Measurements from ENCODE around the gene FAM78B. TPM values are rescaled to one million over a fixed set of nuclear protein-coding genes. Genes with fewer than 3 reads are reported as not detected.
A peak's percentile ranks its signal among the peaks of the same experiment; 100 is the strongest.

FAM78B gene
- total RNA-seq (not detected in 2 replicates), polyA plus RNA-seq (0.77 TPM in 1 of 2 replicates, not detected in the other)

- H3K9me2 ChIP-seq (replicated peaks; ENCODE audit: insufficient read depth) = no peaks in the 10 kb centered on the region
- DNase-seq (ENCODE audit: low spot score) = peak; percentile 84
- no peaks in the 10 kb centered on the region for H3K9me3 ChIP-seq (ENCODE audit: low read depth)
- peak within 1 kb of the TSS; percentile 81 for H3K4me2 ChIP-seq
- TF ChIP-seq EZH2 (IDR thresholded peaks at IDR 0.05; ENCODE audit: borderline replicate concordance) (no peak), EZH2phosphoT487 (IDR thresholded peaks at IDR 0.05; ENCODE audit: low read depth, severe bottlenecking, unreplicated experiment) (no peak)
- TF ChIP-seq, protein P1, sequence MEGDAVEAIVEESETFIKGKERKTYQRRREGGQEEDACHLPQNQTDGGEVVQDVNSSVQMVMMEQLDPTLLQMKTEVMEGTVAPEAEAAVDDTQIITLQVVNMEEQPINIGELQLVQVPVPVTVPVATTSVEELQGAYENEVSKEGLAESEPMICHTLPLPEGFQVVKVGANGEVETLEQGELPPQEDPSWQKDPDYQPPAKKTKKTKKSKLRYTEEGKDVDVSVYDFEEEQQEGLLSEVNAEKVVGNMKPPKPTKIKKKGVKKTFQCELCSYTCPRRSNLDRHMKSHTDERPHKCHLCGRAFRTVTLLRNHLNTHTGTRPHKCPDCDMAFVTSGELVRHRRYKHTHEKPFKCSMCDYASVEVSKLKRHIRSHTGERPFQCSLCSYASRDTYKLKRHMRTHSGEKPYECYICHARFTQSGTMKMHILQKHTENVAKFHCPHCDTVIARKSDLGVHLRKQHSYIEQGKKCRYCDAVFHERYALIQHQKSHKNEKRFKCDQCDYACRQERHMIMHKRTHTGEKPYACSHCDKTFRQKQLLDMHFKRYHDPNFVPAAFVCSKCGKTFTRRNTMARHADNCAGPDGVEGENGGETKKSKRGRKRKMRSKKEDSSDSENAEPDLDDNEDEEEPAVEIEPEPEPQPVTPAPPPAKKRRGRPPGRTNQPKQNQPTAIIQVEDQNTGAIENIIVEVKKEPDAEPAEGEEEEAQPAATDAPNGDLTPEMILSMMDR (IDR thresholded peaks at IDR 0.05; ENCODE audit: poor library complexity) = no peak
- no peak within 1 kb of the TSS for H3K27ac ChIP-seq
- H3K4me3 ChIP-seq = peak within 1 kb of the TSS; percentile 72
- H3K79me2 ChIP-seq = no peaks in the 10 kb centered on the region
- peaks cover 9% of the 10 kb centered on the region for H3K4me1 ChIP-seq (ENCODE audit: insufficient read depth)
- H4K20me1 ChIP-seq (ENCODE audit: insufficient read depth, poor library complexity, severe bottlenecking) = no peaks in the 10 kb centered on the region
- H2AFZ ChIP-seq = peak within 1 kb of the TSS; percentile 33
- peaks cover 68% of the 10 kb centered on the region for H3K27me3 ChIP-seq
- 9% methylated on average over 11 of the region's 64 CpGs for WGBS (ENCODE audit: low lambda C conversion rate, missing lambda C conversion rate)
- H3K36me3 ChIP-seq (replicated peaks; ENCODE audit: insufficient read depth, low read depth) = no peaks in the 10 kb centered on the region
These were observed at the start of gene FAM78B for GRCh38 chr1:166166698-166167571. Gene FAM78B, minus strand, starts transcription at chr1:166167001. Its CDS starts 753 bp downstream, at chr1:166166248.

DNA sequence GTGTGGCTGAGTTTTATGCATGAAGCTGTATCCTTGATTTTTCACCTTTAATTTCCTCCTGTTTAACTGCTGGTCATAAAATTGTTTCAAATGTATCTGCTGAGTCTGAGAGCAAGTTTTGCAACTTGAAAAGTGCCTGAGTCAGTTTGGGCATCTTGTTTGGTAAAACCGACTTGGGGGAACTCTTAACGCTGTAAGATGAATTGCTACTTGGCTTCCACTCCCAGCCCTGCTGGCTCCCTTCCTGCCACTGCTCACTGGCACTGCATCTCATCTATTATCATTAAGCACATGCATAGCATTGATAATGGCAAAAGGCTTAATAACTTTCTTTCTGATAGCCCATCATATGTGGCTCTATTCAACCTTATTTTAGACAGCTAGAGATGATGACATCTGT, 35.7 kb upstream of the FAM78B start:
- Histone ChIP-seq H4K20me1 (ENCODE audit: insufficient read depth, poor library complexity, severe bottlenecking) (no peaks in the 10 kb centered on the region), H3K9me3 (ENCODE audit: low read depth) (no peaks in the 10 kb centered on the region), H3K36me3 (replicated peaks; ENCODE audit: insufficient read depth, low read depth) (no peaks in the 10 kb centered on the region), H3K9me2 (replicated peaks; ENCODE audit: insufficient read depth) (no peaks in the 10 kb centered on the region), H3K79me2 (no peaks in the 10 kb centered on the region), H3K27ac (no peak overlapping the region), H3K4me3 (no peak overlapping the region), H3K4me1 (ENCODE audit: insufficient read depth) (no peaks in the 10 kb centered on the region), H3K4me2 (no peak overlapping the region), H3K27me3 (no peaks in the 10 kb centered on the region), H2AFZ (no peak overlapping the region)
- WGBS (ENCODE audit: low lambda C conversion rate, missing lambda C conversion rate) = 91% methylated on average over 2 of the region's 2 CpGs
- DNase-seq (ENCODE audit: low spot score) = no peak
- TF ChIP-seq EZH2phosphoT487 (IDR thresholded peaks at IDR 0.05; ENCODE audit: low read depth, severe bottlenecking, unreplicated experiment) (no peak), EZH2 (IDR thresholded peaks at IDR 0.05; ENCODE audit: borderline replicate concordance) (no peak)
- TF ChIP-seq, protein P1 (IDR thresholded peaks at IDR 0.05; ENCODE audit: poor library complexity) = no peak

- WGBS (ENCODE audit: low lambda C conversion rate, missing lambda C conversion rate) = 81% methylated on average over 2 of the region's 2 CpGs
- H3K36me3 ChIP-seq (replicated peaks; ENCODE audit: insufficient read depth, low read depth) = no peaks in the 10 kb centered on the region
- no peaks in the 10 kb centered on the region for H3K79me2 ChIP-seq
- H3K27me3 ChIP-seq = no peaks in the 10 kb centered on the region
- H3K4me2 ChIP-seq = no peak overlapping the region
- H3K27ac ChIP-seq = no peak overlapping the region
- H3K4me3 ChIP-seq = no peak overlapping the region
- no peaks in the 10 kb centered on the region for H3K4me1 ChIP-seq (ENCODE audit: insufficient read depth)
- no peak for DNase-seq (ENCODE audit: low spot score)
- no peak overlapping the region for H2AFZ ChIP-seq
- no peaks in the 10 kb centered on the region for H3K9me2 ChIP-seq (replicated peaks; ENCODE audit: insufficient read depth)
- TF ChIP-seq, protein P1 (IDR thresholded peaks at IDR 0.05; ENCODE audit: poor library complexity) = no peak
- TF ChIP-seq EZH2 (IDR thresholded peaks at IDR 0.05; ENCODE audit: borderline replicate concordance) (no peak), EZH2phosphoT487 (IDR thresholded peaks at IDR 0.05; ENCODE audit: low read depth, severe bottlenecking, unreplicated experiment) (no peak)
- no peaks in the 10 kb centered on the region for H4K20me1 ChIP-seq (ENCODE audit: insufficient read depth, poor library complexity, severe bottlenecking)
- no peaks in the 10 kb centered on the region for H3K9me3 ChIP-seq (ENCODE audit: low read depth)
These were observed 33.9 kb upstream of the FAM78B start for GRCh38 chr1:166200743-166201142.
